GM23338 (cell line): ENCODE results near the gene GHDC. TPM values are rescaled to one million over a fixed set of nuclear protein-coding genes. Genes with fewer than 3 reads are reported as not detected.

Experiments used
- ATAC-seq: fragments of 200-7000 bp; cut with Tn5 transposase; 3 replicates; pipeline ENCODE4 v1.9.1; 2020
- DNase-seq: peaks from one replicate; pipeline ENCODE4 v3.0.0-alpha.2; 2015; ENCODE audit warnings: low spot score
- H2AFZ ChIP-seq: fragments of 200-600 bp; sonication (generic); 2 replicates; pipeline ENCODE4 v1.8.0; 2016; ENCODE audit warnings: antibody characterized with exemption, mild to moderate bottlenecking, moderate library complexity
- H3F3A ChIP-seq: fragments of 200-600 bp; sonication (generic); replicated peaks from 2 replicates; pipeline ENCODE4 v1.8.0; 2017; ENCODE audit warnings: antibody characterized with exemption, mixed run types, low read depth
- H3K27ac ChIP-seq: fragments of 200-600 bp; sonication (generic); 2 replicates; pipeline ENCODE4 v1.6.1; 2016; ENCODE audit warnings: low read depth
- H3K27me3 ChIP-seq: fragments of 200-600 bp; sonication (generic); 2 replicates; pipeline ENCODE4 v1.8.0; 2016; ENCODE audit warnings: mild to moderate bottlenecking, mixed run types, moderate library complexity; ENCODE audit not compliant: insufficient read depth
- H3K36me3 ChIP-seq: fragments of 200-600 bp; sonication (generic); 2 replicates; pipeline ENCODE4 v1.8.0; 2016; ENCODE audit warnings: mild to moderate bottlenecking; ENCODE audit not compliant: insufficient read depth
- H3K4me1 ChIP-seq: fragments of 200-600 bp; sonication (generic); 2 replicates; pipeline ENCODE4 v1.8.0; 2016; ENCODE audit warnings: mild to moderate bottlenecking, moderate library complexity; ENCODE audit not compliant: insufficient read depth
- H3K4me2 ChIP-seq: fragments of 200-600 bp; sonication (generic); 2 replicates; pipeline ENCODE4 v1.7.1; 2017; ENCODE audit warnings: mixed run types
- H3K4me3 ChIP-seq: fragments of 200-600 bp; sonication (generic); 2 replicates; pipeline ENCODE4 v1.6.1; 2016; ENCODE audit warnings: mixed run types
- H3K79me2 ChIP-seq: fragments of 200-600 bp; sonication (generic); replicated peaks from 2 replicates; pipeline ENCODE4 v1.8.0; 2017; ENCODE audit warnings: mild to moderate bottlenecking; ENCODE audit not compliant: insufficient read depth
- H3K9me2 ChIP-seq: fragments of 200-600 bp; sonication (generic); 2 replicates; pipeline ENCODE4 v1.8.0; 2017; ENCODE audit not compliant: insufficient read depth
- H4K20me1 ChIP-seq: fragments of 200-600 bp; sonication (generic); replicated peaks from 2 replicates; pipeline ENCODE4 v1.8.0; 2017; ENCODE audit warnings: mild to moderate bottlenecking; ENCODE audit not compliant: insufficient read depth
- H3K27ac Mint-ChIP-seq: 2 replicates; pipeline ENCODE4 v1.8.0; 2020; ENCODE audit warnings: inconsistent platforms, mild to moderate bottlenecking, moderate library complexity, mixed read lengths
- H3K27me3 Mint-ChIP-seq: 3 replicates; pipeline ENCODE4 v1.8.0; 2022; ENCODE audit warnings: low read depth, mild to moderate bottlenecking, moderate library complexity, mixed read lengths, inconsistent platforms; ENCODE audit not compliant: insufficient read depth, poor library complexity
- H3K36me3 Mint-ChIP-seq: 3 replicates; pipeline ENCODE4 v1.8.0; 2021; ENCODE audit warnings: low read depth, mild to moderate bottlenecking, inconsistent platforms, moderate library complexity, mixed read lengths
- H3K4me1 Mint-ChIP-seq: 3 replicates; pipeline ENCODE4 v1.8.0; 2020; ENCODE audit warnings: mild to moderate bottlenecking, inconsistent platforms, mixed read lengths
- H3K4me3 Mint-ChIP-seq: 3 replicates; pipeline ENCODE4 v1.8.0; 2021; ENCODE audit warnings: moderate library complexity, mild to moderate bottlenecking, inconsistent platforms, mixed read lengths
- H3K9me3 Mint-ChIP-seq: 3 replicates; pipeline ENCODE4 v1.8.0; 2020; ENCODE audit warnings: moderate library complexity, mild to moderate bottlenecking, inconsistent platforms, mixed read lengths
- CREB1 ChIP-seq: fragments of 250-450 bp; sonication (Bioruptor Pico); IDR thresholded peaks from 2 replicates; pipeline ENCODE4 v1.5.0; 2020; ENCODE audit warnings: low read depth, mild to moderate bottlenecking, moderate library complexity
- EZH2 ChIP-seq: fragments of 200-600 bp; sonication (generic); IDR thresholded peaks from one replicate; pipeline ENCODE4 v1.8.0; 2017; ENCODE audit warnings: antibody characterized with exemption, mild to moderate bottlenecking, low read depth; ENCODE audit not compliant: unreplicated experiment
- NANOG ChIP-seq: IDR thresholded peaks from 2 replicates; pipeline ENCODE4 v1.6.1; 2016; ENCODE audit warnings: antibody characterized with exemption, borderline replicate concordance
- ZNF462 ChIP-seq: fragments of 250-450 bp; sonication (Bioruptor Pico); IDR thresholded peaks from 2 replicates; pipeline ENCODE4 v1.5.0; 2020; ENCODE audit warnings: mild to moderate bottlenecking, moderate library complexity
- polyA plus RNA-seq: library from polyadenylated mRNA; unstranded; fragments of >200 nt; fragmentation: Nextera tagmentation; extraction: Ambion mirVana; gene quantifications from 2 replicates; pipeline ENCODE4 v1.2.1, GENCODE V29; 2016
- total RNA-seq: library from RNA; depleted of rRNA; stranded (reverse); fragments of >200 nt; shearing (Covaris generic); gene quantifications from 2 replicates; pipeline ENCODE4 v1.2.3, GENCODE V29; 2014

GHDC gene
- total and polyA plus RNA-seq, 2 experiments from 2014 or later: 4.0 to 13.8 TPM

- TF ChIP-seq ZNF462 (CRISPR knock-in tag) (no peak), NANOG (no peak)
These were observed 6.6 kb upstream of the GHDC start (continued) for GRCh38 chr17:42200706-42201457.

GRCh38 chr17:42199416-42200011, 5.2 kb upstream of the GHDC start:
- Mint-ChIP-seq H3K36me3 (peaks cover 19% of the 10 kb centered on the region; the same call in 1 of the 3 replicates), H3K27me3 (peaks cover 5% of the 10 kb centered on the region), H3K9me3 (no peaks in the 10 kb centered on the region), H3K4me1 (peaks cover 2% of the 10 kb centered on the region; the same call in 2 of the 3 replicates), H3K27ac (no peak overlapping the region), H3K4me3 (no peak overlapping the region)
- Histone ChIP-seq H3K27me3 (no peaks in the 10 kb centered on the region), H3K36me3 (no peaks in the 10 kb centered on the region; the same call in 1 of the 2 replicates), H3K27ac (no peak overlapping the region), H3K4me2 (no peak overlapping the region), H3F3A (0 out of 2 replicates have a peak, but pooled peaks cover 9% of the 10 kb centered on the region), H2AFZ (no peak overlapping the region), H3K4me1 (no peaks in the 10 kb centered on the region), H4K20me1 (no peaks in the 10 kb centered on the region), H3K4me3 (no peak overlapping the region), H3K79me2 (no peaks in the 10 kb centered on the region), H3K9me2 (no peaks in the 10 kb centered on the region)
- no peak for DNase-seq
- no peak for TF ChIP-seq CREB1 (CRISPR knock-in tag)
- TF ChIP-seq NANOG: no peak
- no peak for TF ChIP-seq EZH2
- no peak for ATAC-seq
